H54 (cell line): ENCODE data around the gene CREG1.

Experiments used
- DNase-seq: peaks from one replicate; pipeline ENCODE4 v3.0.0; 2011; ENCODE audit warnings: low spot score, mixed read lengths; ENCODE audit not compliant: insufficient read length
- FAIRE-seq: peaks from 3 replicates; lab custom pipeline; 2011; peaks lifted over from hg19 to GRCh38; lab: Jason Lieb, UNC
- POLR2A ChIP-seq: IDR thresholded peaks from 2 replicates; pipeline ENCODE4 v1.6.1; 2011; ENCODE audit warnings: low read depth, mild to moderate bottlenecking, low read length

Gene CREG1

DNA sequence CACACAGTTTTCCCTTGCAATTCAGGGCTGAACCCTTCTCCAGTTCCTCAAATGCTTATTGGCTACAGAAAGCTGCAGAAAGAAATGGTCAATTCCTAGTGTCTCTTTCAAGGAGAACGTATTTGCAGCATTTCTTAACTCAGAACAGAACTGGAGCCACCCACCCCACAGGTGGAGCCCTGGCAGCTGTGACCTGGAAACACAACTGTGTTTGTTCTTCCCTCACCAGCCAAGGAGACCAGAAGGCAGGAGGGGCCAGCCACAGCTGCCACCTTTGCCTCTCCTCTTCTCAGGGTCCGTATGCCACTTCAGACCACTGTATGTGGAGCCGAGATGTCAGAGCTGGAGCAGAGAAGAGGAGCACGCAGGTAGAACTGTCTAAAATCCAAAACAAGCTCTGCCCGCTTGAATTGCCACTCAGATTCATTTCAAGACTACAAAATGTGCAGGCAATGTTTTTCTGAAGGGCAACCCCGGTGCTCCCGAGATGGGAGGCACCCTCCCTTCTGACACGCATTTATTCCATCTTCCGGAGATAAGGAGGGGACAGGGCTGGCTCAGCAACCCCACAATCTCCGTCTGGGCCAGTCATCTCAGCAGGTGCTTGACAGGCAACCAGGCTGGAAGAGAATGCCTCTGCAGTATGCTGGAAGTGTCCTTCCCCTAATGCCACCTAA, 51.9 kb downstream of the CREG1 start:
- no peak for TF ChIP-seq POLR2A
- DNase-seq (no peak), FAIRE-seq (no peak)

DNA sequence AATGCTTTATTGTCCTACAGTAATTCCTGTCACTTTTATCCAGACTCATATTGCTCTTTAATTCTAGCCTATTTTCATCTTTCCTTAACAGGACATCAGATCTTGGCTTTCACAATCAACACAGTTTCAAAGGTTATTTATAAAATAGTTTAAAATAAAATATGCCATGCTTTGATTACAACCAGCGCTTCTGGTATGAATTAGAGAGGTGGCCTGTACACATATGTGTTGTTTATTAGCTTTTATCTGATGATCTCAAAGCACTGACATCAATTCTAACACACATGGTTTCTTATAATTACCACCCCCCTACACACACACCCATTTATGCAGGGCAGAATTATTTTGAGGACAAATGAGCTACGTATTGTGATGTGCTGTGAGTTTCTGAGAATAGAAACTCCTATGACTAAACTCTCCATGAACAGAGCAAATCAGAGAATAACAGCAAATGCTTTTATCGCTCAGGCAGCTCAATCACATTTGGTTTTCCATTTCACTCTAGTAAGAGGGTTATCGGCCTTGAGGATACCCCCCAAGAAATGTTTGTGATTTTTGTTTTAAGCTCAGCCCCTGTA, 53.2 kb downstream of the CREG1 start:
- no peak for TF ChIP-seq POLR2A
- FAIRE-seq (no peak), DNase-seq (no peak)

DNA sequence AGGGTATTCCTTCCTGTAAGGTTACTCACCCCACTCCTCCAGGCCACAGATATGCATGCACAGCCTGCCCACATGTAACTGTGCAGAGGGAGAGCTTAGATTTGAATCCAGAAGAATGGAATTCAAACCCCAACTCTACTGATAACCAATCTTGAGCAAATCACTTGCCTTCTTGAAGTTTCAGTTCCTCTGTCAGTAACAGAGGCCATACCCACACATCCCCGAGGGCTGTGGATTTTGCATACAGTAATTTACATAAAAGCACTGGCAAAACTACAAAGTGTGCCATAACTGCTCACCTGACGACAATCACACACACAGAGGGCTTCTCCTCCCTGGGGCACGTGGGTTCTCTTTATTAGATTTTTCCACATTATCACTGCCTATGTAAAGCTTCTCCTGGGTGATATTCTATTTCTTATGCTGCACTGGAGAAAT, 53.9 kb downstream of the CREG1 start:
- no peak for TF ChIP-seq POLR2A
- no peak for DNase-seq
- FAIRE-seq = no peak

DNA sequence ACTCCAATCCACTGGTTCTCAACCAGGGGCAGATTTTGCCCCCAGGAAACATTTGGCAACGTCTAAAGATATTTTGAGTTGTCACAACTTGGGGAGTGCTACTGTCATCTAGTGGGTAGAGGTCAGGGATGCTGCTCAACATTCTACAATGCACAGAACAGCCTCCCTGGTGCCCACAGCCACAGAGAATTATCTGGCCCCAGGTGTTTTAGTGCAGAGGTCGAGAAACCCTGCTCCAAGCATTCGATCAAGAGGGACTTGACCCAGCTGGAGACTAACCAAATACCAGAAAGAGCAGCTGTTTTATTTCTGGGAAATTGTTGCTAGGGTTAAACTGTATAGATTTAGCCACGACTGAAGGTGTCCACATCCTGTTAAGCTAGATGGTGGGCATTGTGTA, 54.5 kb downstream of the CREG1 start:
- no peak for FAIRE-seq
- no peak for TF ChIP-seq POLR2A

DNA sequence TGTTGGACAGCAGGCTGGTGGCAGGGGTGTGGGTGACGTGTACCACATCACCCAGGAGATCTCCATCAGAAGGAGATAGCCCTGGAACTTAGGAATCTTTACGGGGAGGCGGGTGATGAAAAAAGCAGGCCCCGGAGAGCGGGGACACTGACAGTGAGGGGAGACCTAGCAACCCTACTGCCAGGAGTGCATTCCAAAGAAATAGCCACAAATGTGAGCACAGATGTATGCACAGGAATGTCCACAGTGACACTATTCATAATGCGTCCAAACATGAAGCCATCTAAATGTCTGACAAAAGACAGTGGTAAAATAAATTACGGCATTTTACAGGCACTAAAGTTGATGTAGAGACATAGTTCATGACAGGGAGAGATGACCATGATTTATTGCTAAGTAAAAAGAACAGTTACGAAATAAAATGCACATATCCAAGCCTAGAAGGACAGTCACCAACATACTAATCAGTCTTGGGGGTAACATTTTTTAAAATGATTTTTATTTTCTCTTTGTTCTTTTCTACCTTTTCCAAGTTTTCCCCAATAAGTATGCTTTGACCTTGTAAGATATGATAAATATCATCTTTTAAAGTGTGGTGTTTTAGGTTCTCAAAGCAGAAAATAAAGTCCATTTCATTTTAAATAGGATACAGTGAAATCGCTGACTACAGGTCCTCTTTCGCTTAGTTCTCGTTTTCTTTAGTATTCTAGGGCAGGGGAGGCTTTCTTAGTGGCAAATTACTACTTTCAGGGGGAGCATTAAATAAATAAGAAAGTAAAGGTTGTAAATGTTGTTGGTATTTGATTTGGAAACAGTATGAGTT, 56.6 kb downstream of the CREG1 start:
- FAIRE-seq (no peak), DNase-seq (no peak)
- no peak for TF ChIP-seq POLR2A

More for the DNA sequence above, 54.5 kb downstream of the CREG1 start:
- no peak for DNase-seq

DNA sequence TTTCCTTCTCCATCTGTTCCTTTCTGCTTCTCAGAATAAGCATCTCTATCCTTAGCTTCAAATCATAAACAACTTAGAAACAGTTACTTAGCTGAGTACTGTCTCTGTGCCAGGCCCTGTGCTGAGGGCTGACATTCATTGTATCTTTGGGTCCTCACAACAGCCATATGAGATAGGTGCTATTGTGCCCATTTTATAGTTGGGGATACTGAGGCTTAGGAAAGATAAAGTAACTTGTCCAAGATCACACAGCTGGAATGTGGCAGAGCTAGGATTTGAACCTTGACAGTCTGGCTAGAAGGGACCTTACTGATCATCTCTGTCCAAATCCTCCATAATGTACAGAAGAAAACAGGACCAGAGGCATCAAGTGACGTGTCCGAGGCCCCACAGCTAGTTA, 60.2 kb downstream of the CREG1 start:
- no peak for TF ChIP-seq POLR2A
- FAIRE-seq = no peak

DNA sequence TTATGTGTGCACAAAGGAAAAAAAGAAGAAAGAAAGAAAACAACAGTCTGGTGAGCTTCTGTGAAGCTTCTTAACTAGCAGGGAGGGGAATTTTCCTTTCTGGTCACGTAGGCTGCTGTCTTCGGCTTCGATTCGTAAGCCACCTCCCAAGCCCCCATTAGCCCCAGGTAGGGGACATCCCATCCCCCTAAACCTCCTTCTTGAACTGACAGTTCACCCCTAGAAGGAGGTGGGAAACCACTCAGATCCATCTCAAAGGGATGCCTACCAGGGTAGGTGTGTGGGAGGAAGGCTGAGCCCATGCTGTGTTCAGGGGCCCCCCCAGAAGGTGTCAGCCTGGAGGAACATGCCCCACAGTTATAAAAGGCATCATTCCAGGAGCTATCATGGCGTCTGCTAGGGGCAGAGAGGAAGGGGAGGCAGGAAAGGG, 61.1 kb downstream of the CREG1 start:
- TF ChIP-seq POLR2A = no peak
- FAIRE-seq (no peak), DNase-seq (no peak)

More for the DNA sequence above, 60.2 kb downstream of the CREG1 start:
- DNase-seq = no peak

DNA sequence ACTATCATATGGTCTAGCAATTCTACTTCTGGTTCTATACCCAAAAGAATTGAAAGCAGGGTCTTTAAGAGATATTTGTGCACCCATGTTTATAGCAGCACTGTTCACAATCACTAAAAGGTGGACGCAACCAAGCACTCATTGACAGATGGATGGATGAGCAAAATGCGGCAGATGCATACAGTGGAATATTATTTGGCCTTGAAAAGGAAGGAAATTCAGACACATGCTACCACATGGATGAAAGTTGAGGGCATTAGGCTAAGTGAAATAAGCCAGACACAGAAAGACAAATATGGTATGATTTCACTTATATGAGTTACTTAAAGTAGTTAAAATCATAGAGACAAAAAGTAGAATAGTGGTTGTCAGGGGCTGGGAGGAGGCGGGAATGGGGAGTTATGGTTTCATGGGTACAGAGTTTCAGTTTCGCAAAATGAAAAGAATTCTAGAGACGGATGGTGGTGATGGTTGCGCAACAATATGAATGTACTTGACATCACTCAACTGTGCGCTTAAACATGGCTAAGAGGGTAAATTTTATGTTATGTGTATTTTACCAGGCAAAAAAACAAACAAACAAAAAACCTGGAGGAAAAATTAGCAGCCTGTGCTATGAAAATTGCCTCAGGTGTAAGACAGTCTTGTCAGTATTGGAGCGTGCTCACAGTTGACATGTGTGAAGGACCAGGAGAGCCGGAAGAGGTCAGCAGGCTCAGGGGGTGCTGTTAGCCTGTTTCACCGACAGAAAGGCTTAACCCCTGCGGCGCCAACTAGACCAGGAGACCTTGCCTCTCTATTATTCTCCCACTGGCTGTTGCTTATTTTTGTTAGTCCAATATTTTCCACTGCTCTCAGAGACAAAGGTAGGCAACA, 61.7 kb downstream of the CREG1 start:
- DNase-seq (no peak), FAIRE-seq (no peak)
- no peak for TF ChIP-seq POLR2A
